Activated effector memory CD4-positive, alpha-beta T cell treated with anti-CD3 and anti-CD28 coated beads, Interleukin-2, amount 50 U/mL, for 16 hours (primary cell): ENCODE results near the gene ATP9B.
"Not testable (repeated sequence)": the region's sequence is repeated elsewhere in the genome, so short reads cannot be mapped to it uniquely, and the experiment has no call there.

Source experiments
- DNase-seq: peaks from one replicate; pipeline ENCODE4 v3.0.0-alpha.2; 2020

The ATP9B gene

GRCh38 chr18:79071503-79072210, 2.5 kb downstream of the ATP9B start:
- no peak for DNase-seq

GRCh38 chr18:79072655-79073054, 3.5 kb downstream of the ATP9B start:
- not testable (repeated sequence) for DNase-seq

DNA sequence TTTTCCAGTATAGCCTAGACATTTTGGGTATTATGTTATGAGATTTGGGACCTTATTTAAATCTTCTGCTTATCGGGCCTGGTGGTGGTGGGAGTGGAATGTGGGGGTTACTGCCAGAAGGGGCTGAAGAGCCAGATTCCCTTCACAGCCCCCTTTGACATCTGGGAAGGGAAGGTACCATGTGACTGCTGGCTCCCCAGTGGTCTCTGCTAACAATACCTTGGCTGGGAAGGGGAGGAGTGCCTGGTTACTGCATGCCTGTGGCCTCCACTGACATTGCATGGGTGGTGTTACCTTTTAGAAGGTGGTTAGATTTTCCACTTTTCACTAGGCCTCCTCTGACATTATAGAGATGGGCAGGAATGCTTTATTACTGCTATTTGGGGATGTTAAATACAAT, 8.0 kb downstream of the ATP9B start:
- DNase-seq = no peak

DNA sequence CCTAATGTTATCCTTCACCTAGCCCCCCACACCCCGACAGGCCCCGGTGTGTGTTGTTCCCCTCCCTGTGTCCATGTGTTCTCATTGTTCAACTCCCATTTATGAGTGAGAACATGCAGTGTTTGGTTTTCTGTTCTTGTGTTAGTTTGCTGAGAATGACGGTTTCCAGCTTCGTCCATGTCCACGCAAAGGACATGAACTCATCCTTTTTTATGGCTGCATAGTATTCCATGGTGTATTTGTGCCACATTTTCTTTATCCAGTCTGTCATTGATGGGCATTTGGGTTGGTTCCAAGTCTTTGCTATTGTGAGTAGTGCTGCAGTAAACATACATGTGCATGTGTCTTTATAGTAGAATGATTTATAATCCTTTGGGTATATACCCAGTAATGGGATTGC, 9.6 kb downstream of the ATP9B start:
- not testable (repeated sequence) for DNase-seq

GRCh38 chr18:79092874-79093273, 23.7 kb downstream of the ATP9B start:
- DNase-seq = no peak

DNA sequence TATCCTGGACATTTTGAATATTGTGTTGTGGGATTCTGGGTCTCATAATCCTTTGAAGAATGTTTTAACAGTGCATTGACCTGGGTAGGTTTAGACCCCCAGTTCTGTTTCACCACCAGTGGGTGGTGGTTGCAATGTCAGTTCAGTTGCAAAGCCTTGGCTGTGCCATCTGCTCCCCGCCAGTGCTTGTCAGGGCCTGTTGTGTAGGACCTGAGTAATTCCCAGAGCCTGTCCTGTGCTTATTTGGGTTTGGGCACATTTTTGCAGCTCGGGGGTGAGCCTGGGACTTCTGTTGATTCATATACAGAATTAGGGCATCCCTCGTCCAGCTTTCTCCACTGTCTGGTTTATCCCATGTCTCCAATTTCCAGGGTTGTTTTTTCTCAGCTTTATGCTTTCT, 24.8 kb downstream of the ATP9B start:
- no peak for DNase-seq

DNA sequence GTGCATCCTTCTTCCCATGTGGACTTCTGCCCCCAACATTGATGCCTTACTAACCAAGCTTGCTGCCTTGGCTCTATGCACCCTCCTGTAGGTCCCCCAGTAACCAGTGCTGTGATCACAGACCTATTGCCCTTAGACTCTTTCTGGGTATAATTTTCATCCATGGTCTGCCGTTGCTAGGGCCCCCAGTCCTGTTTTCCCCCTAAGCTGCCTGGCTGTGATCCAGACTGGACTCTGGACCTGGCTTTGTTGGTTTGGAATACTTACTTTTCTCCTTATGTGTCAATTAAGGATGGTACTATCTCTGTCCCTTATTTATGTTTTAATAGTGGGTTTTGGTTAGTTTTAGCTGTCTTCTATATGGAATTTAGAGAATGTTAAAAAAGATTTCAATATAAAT, 26.0 kb downstream of the ATP9B start:
- DNase-seq = no peak

DNA sequence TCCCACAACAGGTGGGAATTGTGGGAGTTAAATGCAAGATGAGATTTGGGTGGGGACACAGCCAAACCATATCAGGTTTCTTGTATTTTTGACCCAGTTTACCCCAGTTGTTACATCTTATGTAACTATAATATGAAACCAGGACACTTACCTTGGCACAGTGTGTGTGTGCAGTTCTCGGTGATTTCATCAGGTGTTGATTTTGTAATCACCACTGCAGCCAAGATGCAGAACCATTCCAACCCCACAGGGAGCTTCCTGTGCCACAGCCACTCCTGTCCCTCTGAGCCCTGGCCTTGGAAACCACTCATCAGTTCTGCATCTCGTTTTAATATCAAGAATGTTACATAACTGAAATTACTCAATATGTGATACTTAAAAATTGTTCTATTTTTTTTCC, 31.8 kb downstream of the ATP9B start:
- no peak for DNase-seq

DNA sequence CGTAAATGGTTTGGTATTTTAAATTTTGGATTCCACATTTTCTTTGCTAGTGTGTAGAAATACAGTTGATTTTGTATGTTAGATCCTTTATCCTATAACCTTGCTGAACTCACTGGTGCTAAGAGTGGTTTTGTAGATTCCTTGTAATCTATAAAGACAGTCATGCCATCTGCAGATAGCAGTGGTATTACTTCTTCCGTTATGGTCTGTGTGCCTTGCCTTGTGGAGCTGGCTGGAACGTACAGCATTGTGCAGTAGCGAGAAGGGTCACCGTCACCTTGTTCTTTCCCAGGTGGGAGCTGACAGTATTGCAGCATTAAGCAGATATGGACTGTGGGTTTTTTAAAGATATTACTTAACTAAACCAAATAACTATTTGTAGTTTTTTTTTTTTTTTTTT, 33.7 kb downstream of the ATP9B start:
- DNase-seq = no peak

GRCh38 chr18:79104137-79104536, 34.9 kb downstream of the ATP9B start:
- no peak for DNase-seq

DNA sequence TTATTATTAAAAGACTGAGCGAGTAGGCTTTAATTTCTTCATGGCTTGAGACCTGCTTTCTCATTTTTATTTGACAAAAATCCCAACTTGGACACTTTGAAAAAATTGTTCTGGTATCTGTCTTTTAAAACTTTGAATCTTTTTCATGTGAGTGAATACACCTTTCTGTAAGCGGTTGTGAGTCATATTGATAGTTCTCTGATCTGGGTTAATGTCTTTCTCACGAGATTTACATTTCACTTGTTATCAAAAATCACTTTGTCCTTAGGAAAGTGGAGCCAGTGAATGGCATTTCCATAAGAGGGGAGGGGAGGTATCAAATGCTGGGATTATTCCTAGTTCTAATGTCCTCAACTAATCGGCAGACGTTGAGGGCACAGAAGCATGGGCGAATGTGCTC, 36.3 kb downstream of the ATP9B start:
- DNase-seq = no peak

DNA sequence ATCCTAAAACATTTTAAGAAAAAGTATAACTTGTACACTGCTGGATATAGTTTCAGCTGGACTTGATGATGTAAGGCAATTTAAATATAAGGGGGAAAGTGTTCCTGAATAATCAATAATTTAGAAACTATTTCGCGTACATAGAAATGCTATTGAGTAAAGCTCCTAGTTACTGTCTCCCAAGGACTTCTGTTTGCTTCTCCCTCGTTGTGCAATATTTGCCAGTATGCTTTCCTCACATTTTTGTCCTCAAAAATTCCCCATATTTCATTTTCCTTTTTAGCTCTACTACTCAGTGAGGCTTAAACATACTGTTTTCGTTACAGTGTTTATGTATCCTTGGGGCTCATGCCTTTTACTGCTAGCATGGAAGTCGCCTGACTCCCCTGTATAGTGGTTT, 36.9 kb downstream of the ATP9B start:
- DNase-seq = no peak

DNA sequence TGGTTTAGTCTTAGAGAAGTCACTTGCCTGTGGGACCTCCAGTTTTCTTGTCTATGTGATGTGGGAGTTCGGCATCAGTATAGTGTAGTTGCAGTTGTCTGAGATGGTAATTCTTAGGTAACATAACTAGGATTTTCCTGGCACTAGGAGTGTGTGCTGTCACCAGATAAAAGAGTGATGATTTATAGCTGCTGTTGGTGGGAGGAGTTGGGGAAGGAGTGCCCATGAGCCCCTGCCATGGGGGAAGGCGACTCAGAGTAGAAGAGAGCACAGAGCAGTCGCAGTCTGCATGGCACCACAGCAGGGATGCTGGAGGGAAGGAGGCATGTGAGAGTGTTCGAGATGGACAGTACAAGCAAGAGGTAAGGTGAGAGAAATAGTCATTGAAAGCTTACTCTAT, 38.7 kb downstream of the ATP9B start:
- DNase-seq = no peak

DNA sequence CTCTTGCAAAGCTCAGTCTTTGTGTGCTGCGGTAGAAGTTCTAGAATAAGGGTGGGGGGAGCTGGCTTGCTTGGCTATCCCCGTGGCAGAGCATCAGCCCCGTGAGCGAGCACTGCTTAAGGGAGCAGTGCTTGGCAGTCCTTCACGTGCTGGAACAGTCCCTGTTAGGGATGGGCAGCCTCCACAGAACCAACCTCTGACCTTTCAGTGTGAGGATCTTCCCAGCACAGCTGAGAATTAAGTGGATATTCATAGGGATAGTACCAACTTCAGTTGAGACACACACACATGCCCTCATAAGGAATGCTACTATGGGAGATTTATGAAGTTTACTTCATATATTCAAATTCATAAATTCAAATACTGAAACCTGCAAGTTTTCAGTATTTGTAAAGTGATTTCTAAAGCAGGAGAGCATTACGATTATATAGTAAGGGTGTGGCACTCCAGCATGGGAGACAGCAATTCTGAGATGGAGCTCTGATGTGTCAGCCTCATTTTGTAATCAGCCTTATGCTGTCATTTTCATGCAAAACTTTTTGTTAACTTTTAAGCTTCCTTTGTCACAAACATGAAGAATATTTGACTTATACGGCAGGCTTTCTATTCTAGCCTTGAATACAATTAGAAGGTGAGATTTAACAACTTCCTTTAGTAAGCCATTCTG, 39.5 kb downstream of the ATP9B start:
- DNase-seq = no peak

GRCh38 chr18:79111483-79111882, 42.3 kb downstream of the ATP9B start:
- DNase-seq = no peak

- DNase-seq = no peak
Measured at GRCh38 chr18:79117385-79117784, 48.2 kb downstream of the ATP9B start.

- DNase-seq = no peak
Measured at GRCh38 chr18:79117788-79118187, 48.6 kb downstream of the ATP9B start.

GRCh38 chr18:79118797-79119196, 49.6 kb downstream of the ATP9B start:
- no peak for DNase-seq

DNA sequence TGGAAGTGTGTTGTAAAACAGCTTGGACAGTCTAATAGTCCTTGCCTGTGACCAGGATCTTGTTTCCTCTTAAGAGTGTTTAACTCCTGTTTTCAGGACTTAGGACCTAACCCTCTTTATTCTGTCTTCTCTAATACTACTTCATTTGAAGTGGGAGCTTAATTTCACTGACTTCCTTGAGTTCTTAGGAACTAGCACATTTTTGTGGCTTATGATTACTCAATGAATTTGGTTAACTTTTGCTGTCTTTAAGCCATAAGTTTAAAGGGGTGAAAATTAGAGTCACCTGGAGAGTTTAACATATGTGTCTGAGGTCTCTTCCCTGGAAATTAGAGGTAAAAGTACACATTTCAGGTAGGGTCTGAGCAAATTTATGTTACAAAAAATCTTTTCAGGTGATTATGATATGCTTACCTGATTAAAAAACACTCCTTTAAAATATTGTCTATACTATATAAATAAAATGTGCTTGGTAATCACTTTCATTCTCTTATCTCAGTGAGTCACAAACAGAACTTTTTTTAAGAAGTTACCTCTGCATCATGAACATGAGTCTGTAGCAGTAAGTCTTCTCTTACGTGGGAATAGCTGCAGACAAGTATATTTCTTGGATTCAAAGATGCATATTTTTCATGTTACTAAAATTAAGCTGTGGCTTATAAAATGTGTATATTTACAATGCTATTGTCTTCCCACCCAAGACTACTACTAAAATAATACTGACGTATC, 52.7 kb downstream of the ATP9B start:
- DNase-seq = no peak

DNA sequence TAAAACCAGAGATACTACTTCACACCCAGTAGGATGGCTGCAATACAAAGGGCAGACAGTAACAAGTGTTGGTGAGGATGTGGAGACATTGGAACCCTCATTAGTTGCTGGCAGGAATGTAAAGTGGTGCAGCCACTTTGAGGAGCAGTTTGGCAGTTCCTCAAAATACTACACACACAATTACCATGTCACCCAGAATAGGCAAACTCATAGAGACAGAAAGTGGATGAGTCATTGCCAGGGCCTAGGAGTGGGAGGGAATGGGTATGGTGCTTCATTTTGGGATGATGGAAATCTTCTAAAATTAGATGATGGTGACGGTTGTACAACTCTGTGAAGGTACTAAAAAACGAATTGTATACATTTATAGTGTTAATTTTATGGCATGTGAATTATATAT, 54.8 kb downstream of the ATP9B start:
- DNase-seq = no peak

DNA sequence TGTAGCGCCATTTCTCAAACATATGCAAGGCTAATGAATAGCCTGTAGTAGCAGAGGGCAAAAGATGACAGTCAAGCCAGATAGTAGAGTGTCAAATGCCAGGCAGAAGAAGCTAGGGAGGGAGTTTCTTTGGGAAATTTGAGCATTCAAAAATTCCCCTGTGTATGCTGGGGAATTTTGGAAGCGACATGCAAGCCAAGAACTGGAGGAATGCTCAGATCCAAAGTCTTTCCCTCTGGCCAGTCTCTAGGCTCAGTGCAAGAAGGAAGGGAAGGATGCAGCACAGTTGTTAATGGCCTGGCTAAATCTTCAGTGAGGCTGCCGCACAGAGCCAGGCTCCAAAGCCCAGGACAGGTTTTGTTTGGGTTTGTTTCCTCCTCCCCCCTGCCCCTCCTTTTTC, 59.9 kb downstream of the ATP9B start:
- no peak for DNase-seq

GRCh38 chr18:79133724-79134123, 64.5 kb downstream of the ATP9B start:
- no peak for DNase-seq

DNA sequence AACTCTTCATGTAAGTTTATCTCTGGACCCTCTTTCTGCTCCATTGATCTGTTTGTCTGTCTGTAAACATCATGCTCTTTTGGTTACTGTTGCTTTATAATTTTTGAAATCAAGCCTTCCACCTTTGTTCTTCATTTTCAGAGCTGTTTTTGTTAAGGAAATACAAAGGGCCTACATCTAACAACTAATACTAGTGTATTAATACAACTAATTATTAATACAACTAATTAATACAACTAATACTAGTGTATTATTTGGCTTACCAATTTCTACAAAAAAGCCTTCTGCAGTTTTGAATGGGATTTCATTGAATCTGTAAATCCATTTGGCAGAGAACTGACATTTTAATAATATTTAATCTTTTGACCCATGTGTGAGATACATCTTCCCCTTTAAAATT, 66.7 kb downstream of the ATP9B start:
- no peak for DNase-seq

DNA sequence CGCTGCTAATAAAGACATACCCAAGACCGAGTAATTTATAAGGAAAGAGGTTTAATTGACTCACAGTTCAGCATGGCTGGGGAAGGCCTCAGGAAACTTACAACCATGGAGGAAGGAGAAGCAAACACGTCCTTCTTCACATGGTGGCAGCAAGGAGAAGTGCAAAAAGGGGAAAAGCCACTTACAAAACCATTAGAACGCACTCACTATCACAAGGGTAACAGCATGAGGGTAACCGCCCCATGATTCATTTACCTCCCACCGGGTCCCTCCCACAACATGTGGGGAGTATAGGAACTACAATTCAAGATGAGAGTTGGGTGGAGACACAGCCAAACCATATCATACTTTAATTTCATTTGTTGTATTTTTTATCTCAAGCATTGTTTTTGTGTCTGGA, 67.5 kb downstream of the ATP9B start:
- no peak for DNase-seq
